ENCODE results near the gene SNIP1.
"Not testable (repeated sequence)": the region's sequence is repeated elsewhere in the genome, so short reads cannot be mapped to it uniquely, and the experiment has no call there.

SNIP1 gene

DNA sequence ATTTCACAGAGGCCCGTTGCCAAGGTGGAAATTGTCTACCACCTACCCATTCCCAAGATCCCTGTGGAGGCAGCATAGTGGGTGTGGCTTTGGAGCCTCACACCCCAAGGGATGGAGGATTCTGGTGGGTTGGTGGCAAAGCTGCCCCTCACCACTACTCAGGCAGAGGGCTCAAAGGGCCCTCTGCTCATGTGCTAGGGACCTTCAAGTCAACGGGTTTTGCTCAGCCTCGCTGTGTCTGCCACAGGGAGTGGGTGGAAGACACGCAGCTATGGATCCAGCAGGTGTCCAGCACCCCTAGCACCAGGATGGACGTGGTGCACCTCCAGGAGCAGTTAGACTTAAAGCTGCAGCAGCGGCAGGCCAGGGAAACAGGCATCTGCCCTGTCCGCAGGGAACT, 5.0 kb upstream of the SNIP1 start:
- DNase-seq: no peak

- no peak for DNase-seq
Observed at GRCh38 chr1:37558411-37558810, 4.3 kb upstream of the SNIP1 start.

DNA sequence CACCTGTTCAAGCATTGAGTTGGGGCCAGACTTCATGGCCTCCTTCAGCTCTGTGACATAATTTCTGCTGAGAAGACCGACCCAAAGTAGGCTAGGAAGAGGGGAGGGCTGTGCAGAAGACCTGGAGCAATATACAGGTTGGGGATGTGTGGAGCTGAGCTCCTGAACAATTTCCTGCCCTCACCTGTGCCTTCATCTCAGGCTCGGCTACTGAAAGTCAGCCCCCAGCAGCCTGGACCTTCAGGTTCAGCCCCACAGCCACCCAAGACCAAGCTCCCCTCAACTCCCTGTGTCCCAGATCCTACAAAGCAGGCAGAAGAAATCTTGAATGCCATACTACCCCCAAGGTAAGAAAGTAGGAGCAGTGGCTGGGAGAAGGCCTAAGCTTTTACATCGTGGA, 3.3 kb upstream of the SNIP1 start:
- peak; percentile 64 for DNase-seq

GRCh38 chr1:37556712-37557196, 2.7 kb upstream of the SNIP1 start, which contains the start of gene DNALI1:
DNALI1 (plus strand) TSS chr1:37556940; CDS start chr1:37556995, 55 bp downstream.
- peak; percentile 100 for DNase-seq

GRCh38 chr1:37553598-37553926, 531 bp downstream of the SNIP1 start:
- no peak for DNase-seq

DNA sequence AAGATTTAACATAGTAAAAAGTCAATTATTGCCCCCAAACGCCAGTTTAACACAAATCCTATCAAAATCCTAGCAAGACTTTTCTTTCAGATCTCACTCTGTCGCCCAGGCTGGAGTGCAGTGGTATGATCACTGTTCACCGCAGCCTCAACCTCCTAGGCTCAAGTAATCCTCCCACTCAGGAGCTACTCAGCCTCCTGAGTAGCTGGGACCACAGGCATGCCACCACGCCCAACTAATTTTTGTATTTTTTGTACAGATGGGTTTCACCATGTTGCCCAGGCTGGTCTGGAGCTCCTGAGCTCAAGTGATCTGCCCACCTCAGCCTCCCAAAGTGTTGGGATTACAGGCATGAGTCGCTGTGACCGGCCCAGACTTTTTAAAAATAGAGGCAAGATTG, 4.8 kb downstream of the SNIP1 start:
- no peak for DNase-seq

DNA sequence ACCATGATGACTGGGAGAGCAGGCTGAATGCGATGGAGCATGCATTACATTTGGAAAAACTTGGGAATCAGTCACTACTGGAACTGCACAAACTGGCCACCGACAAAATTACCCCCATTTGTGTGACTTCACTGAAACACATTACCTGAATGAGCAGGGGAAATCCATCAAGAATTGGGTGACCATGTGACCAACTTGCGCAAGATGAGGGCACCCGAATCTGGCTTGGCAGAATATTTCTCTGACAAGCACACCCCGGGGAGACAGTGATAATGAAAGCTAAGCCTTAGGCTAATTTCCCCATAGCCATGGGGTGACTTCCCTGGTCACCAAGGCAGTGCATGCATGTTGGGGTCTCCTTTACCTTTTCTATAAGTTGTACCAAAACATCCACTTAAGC, 9.1 kb downstream of the SNIP1 start:
- no peak for DNase-seq

GRCh38 chr1:37544530-37544929, 9.6 kb downstream of the SNIP1 start:
- no peak for DNase-seq

GRCh38 chr1:37540036-37540785, 13.9 kb downstream of the SNIP1 start:
- no peak for DNase-seq

- not testable (repeated sequence) for DNase-seq
Observed at GRCh38 chr1:37539154-37539553, 14.9 kb downstream of the SNIP1 start.

GRCh38 chr1:37537378-37537777, 16.7 kb downstream of the SNIP1 start:
- no peak for DNase-seq

- DNase-seq: no peak
Observed at GRCh38 chr1:37533317-37534093, 20.6 kb downstream of the SNIP1 start.

- not testable (repeated sequence) for DNase-seq
Observed at GRCh38 chr1:37532418-37533156, 21.5 kb downstream of the SNIP1 start.

DNA sequence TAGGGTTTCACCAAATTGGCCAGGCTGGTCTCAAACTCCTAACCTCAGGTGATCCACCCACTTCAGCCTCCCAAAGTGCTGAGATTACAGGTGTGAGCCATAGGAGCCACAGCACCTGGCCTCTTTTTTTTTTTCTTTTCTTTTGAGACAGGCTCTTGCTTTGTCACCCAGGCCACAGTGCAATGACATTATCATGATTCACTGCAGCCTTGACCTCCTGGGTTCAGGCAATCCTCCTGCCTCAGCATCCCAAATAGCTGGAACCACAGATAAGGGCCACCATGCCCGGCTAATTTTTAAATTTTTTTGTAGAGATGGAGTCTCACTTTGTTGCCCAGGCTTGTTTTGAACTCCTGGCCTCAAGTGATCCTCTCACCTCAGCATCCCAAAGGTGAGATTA, 24.2 kb downstream of the SNIP1 start:
- DNase-seq: not testable (repeated sequence)

- DNase-seq: no peak
Observed at GRCh38 chr1:37519613-37520012, 34.5 kb downstream of the SNIP1 start.

GRCh38 chr1:37518929-37519328, 35.2 kb downstream of the SNIP1 start:
- not testable (repeated sequence) for DNase-seq

DNA sequence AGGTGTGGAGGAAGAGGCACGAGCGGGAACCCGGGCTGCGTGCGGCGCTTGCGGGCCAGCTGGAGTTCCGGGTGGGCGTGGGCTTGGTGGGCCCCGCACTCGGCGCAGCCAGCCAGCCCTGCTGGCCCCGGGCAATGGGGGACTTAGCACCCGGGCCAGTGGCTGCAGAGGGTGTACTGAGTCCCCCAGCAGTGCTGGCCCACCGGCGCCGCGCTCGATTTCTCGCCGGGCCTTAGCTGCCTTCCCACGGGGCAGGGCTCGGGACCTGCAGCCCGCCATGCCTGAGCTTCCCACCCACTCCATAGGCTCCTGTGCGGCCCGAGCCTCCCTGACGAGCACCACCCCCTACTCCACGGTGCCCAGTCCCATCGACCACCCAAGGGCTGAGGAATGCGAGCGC, 35.9 kb downstream of the SNIP1 start:
- not testable (repeated sequence) for DNase-seq

DNA sequence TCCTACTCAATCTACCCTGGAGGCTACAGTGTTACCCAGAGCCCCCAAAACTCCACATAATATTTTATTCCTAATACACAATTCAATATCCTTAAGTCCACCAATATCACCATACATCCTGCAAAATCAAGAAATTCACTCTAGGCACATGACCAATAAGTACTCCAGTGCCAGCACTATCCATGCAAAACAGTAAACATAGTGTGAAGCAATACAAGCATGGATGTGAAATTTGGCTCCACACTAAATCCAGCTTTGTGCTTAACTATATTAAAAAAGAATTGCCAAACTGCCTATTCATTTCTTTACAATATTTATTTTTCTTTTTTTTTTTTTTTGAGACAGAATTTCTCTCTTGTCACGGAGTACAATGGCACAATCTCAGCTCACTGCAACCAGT, 36.5 kb downstream of the SNIP1 start:
- no peak for DNase-seq

- peak; percentile 66 for DNase-seq
Observed at GRCh38 chr1:37515185-37516034, 38.7 kb downstream of the SNIP1 start.

DNA sequence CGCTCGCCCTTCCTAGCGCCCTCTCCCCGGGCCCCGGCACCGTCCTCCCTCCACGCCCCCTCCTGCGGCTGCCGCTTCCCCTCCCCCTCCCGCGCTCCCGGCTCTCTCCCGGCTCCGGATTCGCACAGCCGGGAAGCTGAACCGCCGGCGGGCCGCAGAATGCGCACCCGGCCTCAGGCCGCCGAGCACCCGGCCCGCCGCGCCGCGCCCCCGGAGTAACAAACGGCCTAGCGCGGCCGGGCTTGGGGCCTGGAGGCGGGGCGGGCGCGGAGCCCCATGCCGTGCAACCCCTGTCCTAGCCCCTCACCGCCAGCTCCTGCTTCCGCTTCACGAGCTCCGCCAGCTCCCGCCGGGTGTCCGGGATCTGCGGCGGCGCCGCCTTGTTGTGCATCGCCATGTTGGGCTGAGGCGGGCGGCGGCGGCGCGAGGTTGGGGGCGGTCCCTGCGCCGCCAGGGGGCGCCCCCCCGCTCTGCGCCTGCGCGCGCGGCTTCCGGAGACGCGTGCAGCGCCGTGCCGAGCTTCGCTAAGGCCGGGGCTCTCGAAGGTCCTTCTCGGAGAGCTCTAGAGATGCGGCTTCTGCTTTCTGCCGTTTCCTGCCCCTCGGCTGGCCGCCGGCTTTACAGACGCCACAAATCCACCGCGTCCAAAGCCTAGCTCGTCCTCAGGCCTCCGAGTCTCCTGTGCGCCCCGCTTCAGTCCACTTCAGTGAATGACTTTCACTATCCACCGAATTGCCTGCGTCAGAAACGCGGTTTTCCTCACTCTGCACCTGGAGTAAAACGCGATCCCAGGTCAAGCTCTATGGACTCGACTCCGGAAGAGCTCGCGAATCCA, 39.5 kb downstream of the SNIP1 start, which contains the start of gene MEAF6:
TSS of gene MEAF6 (minus strand) at position 417 of the 835 bp plus-strand sequence. CDS start at position 397, 20 bp downstream.
- peak; percentile 100 for DNase-seq

GRCh38 chr1:37513795-37514349, 40.2 kb downstream of the SNIP1 start:
- peak; percentile 95 for DNase-seq

Data from NCI-H510A (cell line).